HG02943 (cell line): ENCODE data around the gene ODC1.
"Not testable (repeated sequence)": the region's sequence is repeated elsewhere in the genome, so short reads cannot be mapped to it uniquely, and the experiment has no call there.

Experiments used
- ATAC-seq: cut with Tn5 transposase; IDR thresholded peaks from one replicate; pipeline ENCODE4 v1.9.1; 2021; ENCODE audit warnings: mild to moderate bottlenecking, low read depth, moderate library complexity; ENCODE audit not compliant: unreplicated experiment

ODC1 gene

GRCh38 chr2:10447895-10448575, at the start of gene ODC1:
ODC1 (minus strand) TSS chr2:10448327; CDS start chr2:10445032, 3,295 bp downstream.
- ATAC-seq, result peak; percentile 58

- no peak for ATAC-seq
Observed at GRCh38 chr2:10497797-10498251, 49.7 kb upstream of the ODC1 start.

GRCh38 chr2:10495988-10496313, 47.8 kb upstream of the ODC1 start:
- ATAC-seq, result no peak

GRCh38 chr2:10495311-10495987, 47.3 kb upstream of the ODC1 start:
- no peak for ATAC-seq

GRCh38 chr2:10494351-10495066, 46.4 kb upstream of the ODC1 start:
- ATAC-seq, result no peak

GRCh38 chr2:10493634-10494281, 45.6 kb upstream of the ODC1 start:
- ATAC-seq, result peak; percentile 93

GRCh38 chr2:10493075-10493633, 45.0 kb upstream of the ODC1 start:
- no peak for ATAC-seq

GRCh38 chr2:10490806-10491291, 42.7 kb upstream of the ODC1 start:
- no peak for ATAC-seq

GRCh38 chr2:10489842-10490555, 41.9 kb upstream of the ODC1 start:
- ATAC-seq, result no peak

- not testable (repeated sequence) for ATAC-seq
Observed at GRCh38 chr2:10488142-10488541, 40.0 kb upstream of the ODC1 start.

GRCh38 chr2:10487741-10488104, 39.6 kb upstream of the ODC1 start:
- not testable (repeated sequence) for ATAC-seq

GRCh38 chr2:10487081-10487740, 39.1 kb upstream of the ODC1 start:
- ATAC-seq, result no peak

- ATAC-seq, result no peak
Observed at GRCh38 chr2:10486601-10487079, 38.5 kb upstream of the ODC1 start.

- no peak for ATAC-seq
Observed at GRCh38 chr2:10486091-10486490, 38.0 kb upstream of the ODC1 start.

- ATAC-seq, result no peak
Observed at GRCh38 chr2:10482913-10483312, 34.8 kb upstream of the ODC1 start.

GRCh38 chr2:10482460-10482859, 34.3 kb upstream of the ODC1 start:
- ATAC-seq, result no peak

- ATAC-seq, result no peak
Observed at GRCh38 chr2:10481666-10482157, 33.6 kb upstream of the ODC1 start.

- no peak for ATAC-seq
Observed at GRCh38 chr2:10481055-10481665, 33.0 kb upstream of the ODC1 start.
